H1 (cell line): ENCODE results near the gene ZNF568. TPM values are rescaled to one million over a fixed set of nuclear protein-coding genes. Genes with fewer than 3 reads are reported as not detected.

Experiments used
- CTCF ChIA-PET: fragments of 300-600 bp; sonication (Branson Sonifier 250); formaldehyde crosslinking; loops from one replicate; lab custom pipeline; 2021; ENCODE audit not compliant: partially characterized antibody; lab: Charles Lee
- POLR2A ChIA-PET: fragments of 300-600 bp; sonication (Branson Sonifier 250); formaldehyde crosslinking; loops from one replicate; lab custom pipeline; 2021; ENCODE audit warnings: inconsistent platforms; ENCODE audit not compliant: partially characterized antibody; lab: Charles Lee
- DNase-seq, 2 experiments: peaks; one replicate each; pipeline versions ENCODE4 v3.0.0 to v3.0.0-alpha.2; 2010 to 2022; ENCODE audit warnings: low spot score in 2 of 2, low read depth in 1 of 2, mixed read lengths in 1 of 2
- FAIRE-seq: peaks from 2 replicates; lab custom pipeline; 2011; peaks lifted over from hg19 to GRCh38; lab: Jason Lieb, UNC
- H2AFZ ChIP-seq: 2 replicates; pipeline ENCODE4 v1.8.1; 2012; ENCODE audit warnings: low read length, inconsistent platforms
- H2AK5ac ChIP-seq: 2 replicates; pipeline ENCODE4 v1.6.1; 2013; ENCODE audit warnings: low read depth, low read length
- H2BK120ac ChIP-seq: replicated peaks from 2 replicates; pipeline ENCODE3; 2013; ENCODE audit warnings: low read depth, low read length, inconsistent platforms
- H2BK12ac ChIP-seq: 2 replicates; pipeline ENCODE4 v1.6.1; 2013; ENCODE audit warnings: low read depth, low read length
- H2BK15ac ChIP-seq: 2 replicates; pipeline ENCODE4 v1.6.1; 2013; ENCODE audit warnings: low read length
- H2BK20ac ChIP-seq: 2 replicates; pipeline ENCODE4 v1.6.1; 2013; ENCODE audit warnings: low read length
- H2BK5ac ChIP-seq: 2 replicates; pipeline ENCODE4 v1.6.1; 2013; ENCODE audit warnings: low read depth, low read length
- H3K14ac ChIP-seq: 2 replicates; pipeline ENCODE4 v1.6.1; 2013; ENCODE audit warnings: inconsistent platforms; ENCODE audit not compliant: insufficient read length
- H3K18ac ChIP-seq: 2 replicates; pipeline ENCODE4 v1.6.1; 2013; ENCODE audit warnings: low read length; ENCODE audit errors: extremely low read depth
- H3K23ac ChIP-seq: 2 replicates; pipeline ENCODE4 v1.6.1; 2013; ENCODE audit warnings: inconsistent platforms; ENCODE audit not compliant: insufficient read length
- H3K23me2 ChIP-seq: 2 replicates; pipeline ENCODE4 v1.6.1; 2013; ENCODE audit warnings: low read depth, low read length
- H3K27ac ChIP-seq: 2 replicates; pipeline ENCODE4 v1.6.1; 2011; ENCODE audit warnings: low read depth, low read length, inconsistent platforms
- H3K27me3 ChIP-seq, 4 experiments: replicated peaks in 1 of 4; 1 replicate in 1 of 4; 2 replicates in 3 of 4; pipeline versions ENCODE4 v1.6.1 to v1.8.1; 2011 to 2013; ENCODE audit warnings: low read length in 3 of 4, mild to moderate bottlenecking in 3 of 4, inconsistent platforms in 2 of 4, mixed read lengths in 2 of 4, moderate library complexity in 1 of 4; ENCODE audit not compliant: control insufficient read depth in 3 of 4, insufficient read depth in 3 of 4; ENCODE audit errors: extremely low read depth in 1 of 4
- H3K36me3 ChIP-seq, 4 experiments: 2 replicates each; pipeline versions ENCODE4 v1.6.1 to v1.8.1; 2011 to 2013; ENCODE audit warnings: mild to moderate bottlenecking in 4 of 4, low read length in 3 of 4, moderate library complexity in 2 of 4, control low read depth in 1 of 4, inconsistent platforms in 1 of 4; ENCODE audit not compliant: insufficient read depth in 4 of 4, control insufficient read depth in 2 of 4
- H3K4ac ChIP-seq: replicated peaks from 2 replicates; pipeline ENCODE3; 2013; ENCODE audit warnings: low read length, low read depth, mixed read lengths, inconsistent platforms; ENCODE audit not compliant: insufficient read length
- H3K4me1 ChIP-seq, 4 experiments: replicated peaks in 1 of 4; 1 replicate in 1 of 4; 2 replicates in 3 of 4; pipeline versions ENCODE4 v1.6.1 to v1.8.1; 2011 to 2013; ENCODE audit warnings: low read length in 3 of 4, inconsistent platforms in 2 of 4, mixed read lengths in 1 of 4; ENCODE audit not compliant: insufficient read depth in 4 of 4, control insufficient read depth in 3 of 4
- H3K4me2 ChIP-seq, 2 experiments: 2 replicates each; pipeline versions ENCODE4 v1.6.1 to v1.8.1; 2011 to 2013; ENCODE audit warnings: low read depth in 2 of 2, low read length in 2 of 2, control low read depth in 1 of 2, inconsistent platforms in 1 of 2, mild to moderate bottlenecking in 1 of 2; ENCODE audit not compliant: insufficient read depth in 1 of 2
- H3K4me3 ChIP-seq, 4 experiments: fragments of 200-600, 300-600 bp in 1 of 4; sonication (generic), shearing (Covaris generic), sonication (Bioruptor Twin) in 1 of 4; 2 replicates each; pipeline versions ENCODE4 v1.5.1 to v1.8.1; 2011 to 2016; ENCODE audit warnings: low read length in 4 of 4, low read depth in 3 of 4, control low read depth in 2 of 4, inconsistent platforms in 2 of 4, mild to moderate bottlenecking in 2 of 4, mixed read lengths in 1 of 4, moderate library complexity in 1 of 4; ENCODE audit not compliant: insufficient read depth in 2 of 4; ENCODE audit errors: extremely low read depth in 1 of 4
- H3K56ac ChIP-seq: replicated peaks from 2 replicates; pipeline ENCODE3; 2013; ENCODE audit warnings: low read depth, mild to moderate bottlenecking, mixed read lengths, low read length, inconsistent platforms; ENCODE audit not compliant: insufficient read length
- H3K79me1 ChIP-seq: 2 replicates; pipeline ENCODE4 v1.6.1; 2013; ENCODE audit warnings: low read depth, low read length, control low read depth
- H3K79me2 ChIP-seq, 2 experiments: 2 replicates each; pipeline versions ENCODE4 v1.6.1 to v1.8.1; 2012 to 2013; ENCODE audit warnings: low read length in 2 of 2, mild to moderate bottlenecking in 2 of 2, inconsistent platforms in 1 of 2; ENCODE audit not compliant: insufficient read depth in 2 of 2, control insufficient read depth in 1 of 2
- H3K9ac ChIP-seq, 4 experiments: replicated peaks in 1 of 4; 1 replicate in 1 of 4; 2 replicates in 3 of 4; pipeline versions ENCODE4 v1.6.1 to v1.8.1; 2011 to 2013; ENCODE audit warnings: low read depth in 3 of 4, low read length in 3 of 4, control low read depth in 2 of 4, mild to moderate bottlenecking in 2 of 4, moderate library complexity in 2 of 4, inconsistent platforms in 1 of 4; ENCODE audit errors: extremely low read depth in 1 of 4
- H3K9me3 ChIP-seq, 2 experiments: 2 replicates each; pipeline versions ENCODE4 v1.6.1 to v1.8.1; 2012 to 2013; ENCODE audit warnings: mild to moderate bottlenecking in 2 of 2, moderate library complexity in 2 of 2, control low read depth in 1 of 2, inconsistent platforms in 1 of 2, low read depth in 1 of 2, low read length in 1 of 2, mixed read lengths in 1 of 2; ENCODE audit not compliant: insufficient read depth in 2 of 2
- H4K20me1 ChIP-seq, 2 experiments: replicated peaks in 1 of 2; 2 replicates each; pipeline versions ENCODE3 to v1.8.1; 2011 to 2013; ENCODE audit warnings: inconsistent platforms in 2 of 2, low read length in 2 of 2, mild to moderate bottlenecking in 1 of 2; ENCODE audit not compliant: insufficient read depth in 2 of 2, control insufficient read depth in 1 of 2
- H4K5ac ChIP-seq: 2 replicates; pipeline ENCODE4 v1.6.1; 2013; ENCODE audit warnings: low read length, low read depth, mixed read lengths, inconsistent platforms; ENCODE audit not compliant: insufficient read length
- H4K8ac ChIP-seq: 2 replicates; pipeline ENCODE4 v1.8.0; 2013; ENCODE audit warnings: mild to moderate bottlenecking, moderate library complexity, low read length, inconsistent platforms; ENCODE audit not compliant: insufficient read depth; ENCODE audit errors: extremely low read depth
- H4K91ac ChIP-seq: replicated peaks from 2 replicates; pipeline ENCODE3; 2013; ENCODE audit warnings: low read length, mixed read lengths, inconsistent platforms; ENCODE audit not compliant: insufficient read length
- RXRA ChIP-seq: IDR thresholded peaks from 2 replicates; pipeline ENCODE4 v1.6.1; 2011; ENCODE audit warnings: low read depth, mild to moderate bottlenecking, low read length, moderate library complexity; ENCODE audit not compliant: insufficient read depth
- SP1 ChIP-seq: IDR thresholded peaks from 2 replicates; pipeline ENCODE4 v1.6.1; 2011; ENCODE audit warnings: low read depth, low read length
- ZNF274 ChIP-seq: IDR thresholded peaks from 2 replicates; pipeline ENCODE4 v1.7.0; 2012; ENCODE audit warnings: low read length, borderline replicate concordance; ENCODE audit errors: extremely low read depth
- WGBS, 2 experiments: shearing (Covaris generic) in 1 of 2; methylation state at CpG; one replicate each; pipeline versions ENCODE4 v1.1.6 to v1.1.7; 2013 to 2015; ENCODE audit warnings: low lambda C conversion rate in 2 of 2, mixed read lengths in 2 of 2, inconsistent platforms in 1 of 2, low coverage in 1 of 2, missing lambda C conversion rate in 1 of 2; ENCODE audit not compliant: insufficient replicate concordance in 2 of 2, insufficient coverage in 1 of 2, insufficient read length in 1 of 2; ENCODE audit errors: extremely low coverage in 1 of 2, missing lambda C conversion rate in 1 of 2; 5-methylcytosine and 5-hydroxymethylcytosine counted together
- polyA plus RNA-seq, 7 experiments: library from polyadenylated mRNA; depleted of rRNA in 3 of 7; stranded (reverse) in 5 of 7; unstranded in 2 of 7; fragments of >200 nt in 5 of 7; fragments of 200-250 nt in 2 of 7; gene quantifications; 1 replicate in 5 of 7; 2 replicates in 1 of 7; 4 replicates in 1 of 7; pipeline versions ENCODE4 v1.2.1 to v1.2.3, GENCODE V29; 2011 to 2013; ENCODE audit warnings: missing spikeins in 2 of 7, mixed read lengths in 2 of 7
- total RNA-seq: library from RNA; stranded (reverse); fragmentation: NEBNext Ultra II Directional; extraction: Animal tissue kit (Norgen Biotek cat#: 25700); gene quantifications from 2 replicates; pipeline ENCODE4 v1.2.1, GENCODE V29; 2021

Gene ZNF568
- total and polyA plus RNA-seq, 2 of the 8 experiments (the other 6 are each of a cell fraction or from before 2014, with no cell fraction given) = 1.6 to 2.4 TPM

GRCh38 chr19:36950335-36951119, 34.4 kb downstream of the ZNF568 start:
- no peak for DNase-seq
- H3K56ac ChIP-seq = no peak overlapping the region
- no peak for FAIRE-seq
- POLR2A ChIA-PET = no interaction called here
- WGBS, 2 experiments = 87% methylated on average over 5 of the region's 5 CpGs; no CpG with 5 or more reads in 1 of the 2 experiments
- no peak overlapping the region for H3K18ac ChIP-seq
- no peak overlapping the region for H4K91ac ChIP-seq
- H2AFZ ChIP-seq = no peak overlapping the region
- CTCF ChIA-PET = no interaction called here
- H4K5ac ChIP-seq = no peak overlapping the region
- H2BK15ac ChIP-seq = no peak overlapping the region
- H3K4me2 ChIP-seq = no peak overlapping the region
- H3K23ac ChIP-seq = no peak overlapping the region
- H3K79me2 ChIP-seq = no peaks in the 10 kb centered on the region
- H2BK20ac ChIP-seq = no peak overlapping the region
- H3K79me1 ChIP-seq = no peaks in the 10 kb centered on the region
- TF ChIP-seq ZNF274 (peak; percentile 74), RXRA (no peak), SP1 (no peak)
- H4K8ac ChIP-seq = no peak overlapping the region
- no peak overlapping the region for H2BK5ac ChIP-seq
- H3K4me3 ChIP-seq = no peak overlapping the region
- H2BK120ac ChIP-seq = no peak overlapping the region
- H3K27ac ChIP-seq = no peak overlapping the region
- no peaks in the 10 kb centered on the region for H3K4me1 ChIP-seq
- peaks cover 0 to 12% (median 5%) of the 10 kb centered on the region in 4 experiments; a peak in 3 of 8 replicates for H3K36me3 ChIP-seq
- H3K9ac ChIP-seq = no peak overlapping the region
- no peaks in the 10 kb centered on the region for H3K27me3 ChIP-seq
- H2BK12ac ChIP-seq = no peak overlapping the region
- H3K23me2 ChIP-seq = no peaks in the 10 kb centered on the region
- H3K9me3 ChIP-seq = peaks cover 45 to 50% of the 10 kb centered on the region in 2 experiments
- H2AK5ac ChIP-seq = no peak overlapping the region
- H3K14ac ChIP-seq = no peak overlapping the region
- no peaks in the 10 kb centered on the region for H4K20me1 ChIP-seq
- H3K4ac ChIP-seq = no peak overlapping the region
